ENCODE measurements around the gene LRP2.

The LRP2 gene

DNA sequence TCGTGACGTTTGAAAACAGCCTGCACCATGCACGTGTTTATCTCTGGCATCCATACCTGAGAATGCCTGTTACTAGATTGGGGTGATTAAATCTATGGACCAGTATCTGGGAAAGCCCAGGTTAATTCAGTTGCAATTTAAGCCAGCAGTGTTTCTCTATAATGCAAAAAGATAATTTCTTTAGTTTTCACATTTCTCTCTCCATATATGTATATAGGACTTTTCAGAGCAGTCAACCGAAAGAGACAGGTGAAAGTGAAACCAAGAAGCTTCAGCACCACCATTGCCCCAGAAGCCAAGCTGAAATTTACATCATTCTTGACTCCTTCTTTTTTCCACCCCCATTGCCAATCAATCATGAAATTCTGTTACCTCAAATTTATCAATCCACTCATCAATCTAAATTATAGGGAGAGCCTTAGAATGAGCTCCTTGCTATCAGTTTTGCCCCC, 2.7 kb upstream of the LRP2 start:
- H3K27me3 ChIP-seq (ENCODE audit: control insufficient read depth, insufficient read depth, low read length): peaks cover 57% of the 10 kb centered on the region
- peak overlapping the region; percentile 71 for H3K4me3 ChIP-seq (ENCODE audit: low read length)

DNA sequence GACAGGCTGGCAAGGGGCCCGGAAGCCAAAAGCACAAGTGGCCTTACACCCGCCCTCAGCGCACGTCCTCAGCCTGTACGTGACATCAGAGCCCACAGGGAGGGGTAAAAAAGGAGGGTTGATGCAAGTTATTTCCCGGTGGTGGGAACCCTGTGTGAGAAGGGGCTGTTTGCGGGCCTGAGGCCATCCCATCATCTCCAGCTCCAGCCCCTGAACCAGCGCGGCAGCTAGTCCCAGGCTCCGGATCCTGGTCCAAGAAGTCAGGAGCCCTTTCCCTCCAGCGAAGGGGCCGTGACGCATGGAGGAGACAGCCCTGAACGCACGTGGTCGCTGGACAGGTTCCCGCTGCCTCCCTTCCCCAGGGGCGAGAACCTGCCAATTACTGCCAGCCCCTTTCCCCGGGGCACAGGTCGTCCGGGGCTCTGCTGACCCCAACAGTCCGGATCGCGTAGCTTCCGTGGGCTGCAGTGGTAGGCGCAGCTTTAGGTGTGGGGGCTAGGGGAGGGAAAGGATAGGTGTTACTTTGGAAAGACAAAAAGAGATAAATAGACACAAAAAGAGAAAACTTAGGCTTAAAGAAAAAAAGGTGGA, 1.3 kb upstream of the LRP2 start:
- H3K9ac ChIP-seq (ENCODE audit: low read depth, low read length): no peak overlapping the region
- H3K27me3 ChIP-seq (ENCODE audit: control insufficient read depth, insufficient read depth, low read length): peaks cover 63% of the 10 kb centered on the region
- no peaks in the 10 kb centered on the region for H3K36me3 ChIP-seq (ENCODE audit: insufficient read depth, low read length)

More for the DNA sequence above, 2.7 kb upstream of the LRP2 start:
- Histone ChIP-seq H3K9me3 (replicated peaks; ENCODE audit: low read length) (no peaks in the 10 kb centered on the region), H3K9ac (ENCODE audit: low read depth, low read length) (no peak overlapping the region), H3K4me2 (ENCODE audit: low read length) (peak overlapping the region; percentile 88), H3K36me3 (ENCODE audit: insufficient read depth, low read length) (no peaks in the 10 kb centered on the region), H3K4me1 (ENCODE audit: control insufficient read depth, insufficient read depth, low read length) (peaks cover 33% of the 10 kb centered on the region)

DNA sequence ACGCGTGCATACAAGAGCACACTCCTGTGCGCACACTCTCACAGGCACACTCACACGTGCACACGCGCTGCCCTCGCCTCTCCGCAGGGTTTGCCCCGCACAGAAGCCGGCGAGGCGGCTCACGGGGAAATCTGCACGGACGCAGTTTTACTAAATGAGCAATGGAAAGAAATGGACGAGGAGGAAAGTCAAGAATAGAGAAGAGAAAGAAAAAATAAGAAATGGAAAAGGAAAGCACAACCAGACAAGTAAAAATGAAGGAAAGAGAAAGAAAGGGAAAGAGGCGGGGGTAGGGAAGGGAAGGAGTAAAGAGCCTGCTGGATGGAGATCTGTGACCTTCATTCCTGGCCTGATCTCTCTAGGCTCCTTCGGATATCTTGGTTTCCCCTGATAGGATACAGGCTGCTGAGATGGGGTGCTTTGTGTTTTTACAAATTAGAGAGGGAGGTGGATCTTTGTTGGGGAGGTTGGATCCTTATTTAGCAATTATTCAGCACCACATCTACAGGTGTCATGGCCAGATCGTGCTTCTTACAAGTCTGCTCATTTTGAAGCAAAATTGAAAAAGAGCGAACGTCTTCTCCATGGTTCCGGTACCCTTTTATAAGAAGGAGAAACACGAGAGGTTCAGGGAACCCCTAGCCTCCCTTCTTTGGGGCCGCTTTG, 693 bp upstream of the LRP2 start:
- Histone ChIP-seq H3K9ac (ENCODE audit: low read depth, low read length) (no peak overlapping the region), H3K4me2 (ENCODE audit: low read length) (peak overlapping the region; percentile 88), H3K36me3 (ENCODE audit: insufficient read depth, low read length) (no peaks in the 10 kb centered on the region), H3K9me3 (replicated peaks; ENCODE audit: low read length) (no peaks in the 10 kb centered on the region), H3K4me1 (ENCODE audit: control insufficient read depth, insufficient read depth, low read length) (peaks cover 33% of the 10 kb centered on the region), H3K27me3 (ENCODE audit: control insufficient read depth, insufficient read depth, low read length) (peaks cover 69% of the 10 kb centered on the region), H3K4me3 (ENCODE audit: low read length) (peak overlapping the region; percentile 71)

More for the DNA sequence above, 1.3 kb upstream of the LRP2 start:
- Histone ChIP-seq H3K4me3 (ENCODE audit: low read length) (peak overlapping the region; percentile 71), H3K9me3 (replicated peaks; ENCODE audit: low read length) (no peaks in the 10 kb centered on the region), H3K4me2 (ENCODE audit: low read length) (peak overlapping the region; percentile 88), H3K4me1 (ENCODE audit: control insufficient read depth, insufficient read depth, low read length) (peaks cover 33% of the 10 kb centered on the region)

DNA sequence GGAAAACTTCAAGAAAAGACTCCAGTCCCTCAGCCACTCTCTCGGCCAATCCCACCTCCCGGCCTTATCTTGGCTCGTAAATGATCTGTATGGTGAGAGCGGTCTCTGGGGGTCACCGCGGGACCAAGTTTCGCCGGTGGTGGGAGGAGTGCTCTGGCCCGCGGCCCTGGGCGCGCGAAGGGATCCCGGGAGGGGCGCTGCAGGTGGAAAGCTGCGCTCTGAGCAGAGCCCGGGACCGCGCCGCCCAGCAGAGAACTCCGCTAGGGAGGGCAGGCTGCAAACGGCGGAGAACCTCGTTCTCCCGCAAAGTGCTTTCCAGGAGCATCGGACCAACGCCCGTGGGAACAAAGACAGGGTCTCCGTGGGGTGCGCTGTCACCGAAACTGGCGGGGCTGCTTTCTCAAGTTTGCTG, 622 bp downstream of the LRP2 start:
- no peaks in the 10 kb centered on the region for H3K36me3 ChIP-seq (ENCODE audit: insufficient read depth, low read length)
- peak overlapping the region; percentile 71 for H3K4me3 ChIP-seq (ENCODE audit: low read length)
- peaks cover 33% of the 10 kb centered on the region for H3K4me1 ChIP-seq (ENCODE audit: control insufficient read depth, insufficient read depth, low read length)
- H3K4me2 ChIP-seq (ENCODE audit: low read length): peak overlapping the region; percentile 88
- peaks cover 73% of the 10 kb centered on the region for H3K27me3 ChIP-seq (ENCODE audit: control insufficient read depth, insufficient read depth, low read length)
- H3K9me3 ChIP-seq (replicated peaks; ENCODE audit: low read length): no peaks in the 10 kb centered on the region
- no peak overlapping the region for H3K9ac ChIP-seq (ENCODE audit: low read depth, low read length)

DNA sequence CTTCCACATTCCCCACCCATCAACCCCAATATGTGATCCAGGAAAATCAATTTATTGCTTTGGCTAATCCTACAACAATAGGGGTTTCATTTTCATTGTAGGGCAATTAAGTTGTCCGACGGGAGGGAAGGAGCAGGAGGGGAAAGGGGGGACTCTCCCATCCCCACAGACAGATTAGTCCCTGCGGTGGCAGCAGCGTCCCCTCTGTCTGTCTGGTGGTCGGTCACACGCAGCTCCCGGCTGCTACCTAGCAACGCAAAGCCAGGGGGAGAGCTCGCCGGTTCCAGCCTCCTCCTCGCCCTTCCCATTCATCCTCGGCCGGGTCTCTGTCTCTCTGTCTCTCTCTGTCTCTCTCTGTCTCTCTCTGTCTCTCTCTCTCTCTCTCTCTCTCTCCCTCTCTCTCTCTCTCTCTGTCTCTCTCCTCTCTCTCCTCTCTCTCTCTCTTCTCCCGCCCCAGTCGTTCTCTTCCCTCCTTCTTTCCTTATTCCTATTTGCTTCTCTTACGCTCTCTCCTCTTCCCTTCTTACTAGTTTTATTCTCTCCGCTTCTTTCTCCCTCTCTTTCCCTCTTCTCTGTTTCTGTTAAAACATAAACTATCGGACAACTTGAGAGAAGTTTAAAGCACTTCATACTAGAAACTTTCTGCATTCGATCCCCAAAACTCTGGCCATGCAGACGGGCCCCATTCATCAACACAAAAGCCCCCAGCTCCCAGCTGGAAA, 1.2 kb downstream of the LRP2 start:
- H3K9ac ChIP-seq (ENCODE audit: low read depth, low read length): no peak overlapping the region

DNA sequence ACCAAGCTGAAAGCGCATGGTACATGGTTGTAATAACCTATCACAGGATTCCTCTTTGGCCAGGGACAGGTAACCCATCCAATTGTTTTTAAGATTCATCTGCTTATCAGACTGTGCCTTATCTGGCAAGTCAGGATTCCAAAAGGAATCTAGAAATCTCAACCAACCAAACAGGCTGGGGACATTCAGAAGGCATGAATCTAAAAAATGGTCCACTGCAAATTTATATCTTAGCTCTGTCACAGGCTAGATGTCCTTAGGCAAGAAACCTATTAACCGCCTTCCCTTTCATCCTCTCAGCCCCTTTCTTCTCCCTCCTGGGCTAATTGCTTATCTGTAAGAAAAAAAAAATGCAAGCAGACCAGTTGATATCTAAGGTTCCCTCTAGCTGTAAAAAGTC, 4.3 kb downstream of the LRP2 start:
- no peaks in the 10 kb centered on the region for H3K36me3 ChIP-seq (ENCODE audit: insufficient read depth, low read length)
- H3K9ac ChIP-seq (ENCODE audit: low read depth, low read length): no peak overlapping the region
- H3K4me2 ChIP-seq (ENCODE audit: low read length): no peak overlapping the region
- H3K4me3 ChIP-seq (ENCODE audit: low read length): no peak overlapping the region
- peaks cover 59% of the 10 kb centered on the region for H3K27me3 ChIP-seq (ENCODE audit: control insufficient read depth, insufficient read depth, low read length)
- no peaks in the 10 kb centered on the region for H3K9me3 ChIP-seq (replicated peaks; ENCODE audit: low read length)
- H3K4me1 ChIP-seq (ENCODE audit: control insufficient read depth, insufficient read depth, low read length): peaks cover 15% of the 10 kb centered on the region

More for the DNA sequence above, 1.2 kb downstream of the LRP2 start:
- Histone ChIP-seq H3K4me2 (ENCODE audit: low read length) (peak overlapping the region; percentile 88), H3K4me3 (ENCODE audit: low read length) (peak overlapping the region; percentile 71), H3K36me3 (ENCODE audit: insufficient read depth, low read length) (no peaks in the 10 kb centered on the region), H3K9me3 (replicated peaks; ENCODE audit: low read length) (no peaks in the 10 kb centered on the region), H3K27me3 (ENCODE audit: control insufficient read depth, insufficient read depth, low read length) (peaks cover 73% of the 10 kb centered on the region), H3K4me1 (ENCODE audit: control insufficient read depth, insufficient read depth, low read length) (peaks cover 33% of the 10 kb centered on the region)

DNA sequence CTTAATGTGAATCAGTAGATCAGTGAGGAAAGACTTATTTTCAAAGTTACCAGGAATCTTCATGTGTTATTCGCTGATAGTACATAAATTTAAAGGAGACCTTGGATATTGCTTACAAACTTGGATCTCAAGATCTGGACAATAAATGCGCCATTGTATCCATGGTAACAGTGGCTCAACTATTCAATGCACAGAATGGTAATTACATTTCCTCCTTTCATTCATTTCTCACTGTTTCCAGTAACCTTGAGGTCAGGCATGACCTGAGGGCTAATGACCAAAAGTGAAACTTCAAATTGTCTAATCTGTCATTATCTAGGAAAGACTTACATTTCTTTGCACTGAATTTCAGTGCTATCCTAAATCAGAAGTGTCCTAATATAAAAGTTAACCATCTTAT, 8.1 kb downstream of the LRP2 start:
- no peak overlapping the region for H3K9ac ChIP-seq (ENCODE audit: low read depth, low read length)
- no peaks in the 10 kb centered on the region for H3K4me1 ChIP-seq (ENCODE audit: control insufficient read depth, insufficient read depth, low read length)
- peaks cover 27% of the 10 kb centered on the region for H3K27me3 ChIP-seq (ENCODE audit: control insufficient read depth, insufficient read depth, low read length)
- no peak overlapping the region for H3K4me2 ChIP-seq (ENCODE audit: low read length)
- H3K36me3 ChIP-seq (ENCODE audit: insufficient read depth, low read length): no peaks in the 10 kb centered on the region
- no peaks in the 10 kb centered on the region for H3K9me3 ChIP-seq (replicated peaks; ENCODE audit: low read length)
- no peak overlapping the region for H3K4me3 ChIP-seq (ENCODE audit: low read length)

DNA sequence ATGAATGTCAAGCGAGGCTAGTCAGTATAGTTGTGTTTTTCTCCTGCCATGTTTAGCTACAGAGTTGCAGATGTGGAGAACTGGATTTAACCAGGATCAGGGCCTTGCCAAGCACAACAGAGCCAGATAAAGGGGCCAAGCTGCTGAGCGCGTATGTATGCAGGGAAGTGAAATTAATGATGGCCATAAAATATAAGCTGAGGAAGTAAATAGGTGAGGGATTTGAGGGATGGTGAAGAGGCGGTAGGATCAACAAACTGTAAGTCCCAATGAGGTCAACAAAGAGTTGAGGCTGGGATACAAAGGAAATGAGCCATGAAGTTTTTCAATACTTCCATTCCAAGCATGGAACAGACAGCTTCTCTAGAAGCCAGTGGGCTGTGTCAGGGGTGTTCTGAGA, 10.6 kb downstream of the LRP2 start:
- Histone ChIP-seq H3K9ac (ENCODE audit: low read depth, low read length) (no peak overlapping the region), H3K4me2 (ENCODE audit: low read length) (no peak overlapping the region), H3K36me3 (ENCODE audit: insufficient read depth, low read length) (no peaks in the 10 kb centered on the region), H3K4me3 (ENCODE audit: low read length) (no peak overlapping the region), H3K9me3 (replicated peaks; ENCODE audit: low read length) (no peaks in the 10 kb centered on the region), H3K27me3 (ENCODE audit: control insufficient read depth, insufficient read depth, low read length) (peaks cover 20% of the 10 kb centered on the region), H3K4me1 (ENCODE audit: control insufficient read depth, insufficient read depth, low read length) (no peaks in the 10 kb centered on the region)

DNA sequence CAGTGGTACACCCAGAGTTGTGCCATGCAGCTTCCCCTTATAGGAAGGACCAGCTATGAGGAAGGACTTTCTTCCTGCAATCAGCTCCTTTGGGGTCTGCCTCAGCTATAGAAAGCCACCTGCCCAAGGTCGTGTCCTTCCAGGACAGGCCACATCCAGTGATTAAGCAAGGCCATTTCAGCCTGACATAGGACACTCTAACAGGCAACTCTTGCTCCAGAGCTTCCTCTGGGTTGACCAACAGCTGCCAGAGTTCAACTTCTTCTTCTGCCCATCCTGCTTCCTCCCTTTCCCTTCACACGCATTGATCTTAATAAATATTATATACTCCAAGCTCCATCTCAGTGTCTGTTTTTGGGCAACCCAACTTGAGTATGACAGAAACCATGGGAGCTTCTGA, 12.8 kb downstream of the LRP2 start:
- Histone ChIP-seq H3K9ac (ENCODE audit: low read depth, low read length) (no peak overlapping the region), H3K4me2 (ENCODE audit: low read length) (no peak overlapping the region), H3K27me3 (ENCODE audit: control insufficient read depth, insufficient read depth, low read length) (peaks cover 18% of the 10 kb centered on the region), H3K36me3 (ENCODE audit: insufficient read depth, low read length) (no peaks in the 10 kb centered on the region), H3K4me3 (ENCODE audit: low read length) (no peak overlapping the region), H3K9me3 (replicated peaks; ENCODE audit: low read length) (no peaks in the 10 kb centered on the region), H3K4me1 (ENCODE audit: control insufficient read depth, insufficient read depth, low read length) (no peaks in the 10 kb centered on the region)

DNA sequence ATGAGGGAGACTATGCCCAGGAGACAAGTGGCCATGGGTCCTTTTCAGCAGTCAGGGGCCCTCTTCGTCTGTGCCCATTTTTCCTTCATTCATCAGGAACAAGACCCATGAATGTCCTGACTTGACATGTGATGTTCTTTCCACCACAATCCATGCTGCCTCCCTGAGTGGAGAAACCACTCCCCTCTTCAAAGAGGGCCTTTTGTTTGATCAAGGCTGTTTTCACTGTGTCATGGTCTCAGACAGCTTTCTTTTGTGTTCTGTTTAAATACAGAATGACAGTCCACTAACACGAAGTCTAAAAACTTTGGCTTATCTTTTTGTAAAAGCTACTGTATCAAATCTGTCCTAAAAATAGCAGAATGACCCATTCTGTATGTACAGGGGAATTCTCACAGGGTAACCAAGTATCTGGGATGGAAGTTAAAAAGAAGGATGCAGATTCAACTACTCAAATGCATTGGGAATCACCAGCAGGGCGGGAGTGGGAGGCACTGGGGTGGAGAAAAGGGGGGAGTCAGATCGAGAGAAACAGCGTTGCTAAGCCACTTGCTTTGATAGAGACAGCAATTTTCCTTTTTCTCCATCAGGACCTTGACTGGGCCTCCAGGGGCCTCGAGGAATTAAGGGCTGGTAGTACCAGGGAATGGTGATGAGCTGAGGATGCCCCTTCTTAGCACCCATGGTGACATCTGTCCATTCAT, 13.9 kb downstream of the LRP2 start:
- H3K27me3 ChIP-seq (ENCODE audit: control insufficient read depth, insufficient read depth, low read length): peaks cover 17% of the 10 kb centered on the region
- H3K4me1 ChIP-seq (ENCODE audit: control insufficient read depth, insufficient read depth, low read length): no peaks in the 10 kb centered on the region
- H3K9me3 ChIP-seq (replicated peaks; ENCODE audit: low read length): no peaks in the 10 kb centered on the region
- H3K9ac ChIP-seq (ENCODE audit: low read depth, low read length): no peak overlapping the region
- H3K4me3 ChIP-seq (ENCODE audit: low read length): no peak overlapping the region
- no peak overlapping the region for H3K4me2 ChIP-seq (ENCODE audit: low read length)
- no peaks in the 10 kb centered on the region for H3K36me3 ChIP-seq (ENCODE audit: insufficient read depth, low read length)

Measured in skeletal muscle satellite cell (primary cell).